ENCODE results near the gene NOC4L.
"Not testable (repeated sequence)": the region's sequence is repeated elsewhere in the genome, so short reads cannot be mapped to it uniquely, and the experiment has no call there.

Gene NOC4L

DNA sequence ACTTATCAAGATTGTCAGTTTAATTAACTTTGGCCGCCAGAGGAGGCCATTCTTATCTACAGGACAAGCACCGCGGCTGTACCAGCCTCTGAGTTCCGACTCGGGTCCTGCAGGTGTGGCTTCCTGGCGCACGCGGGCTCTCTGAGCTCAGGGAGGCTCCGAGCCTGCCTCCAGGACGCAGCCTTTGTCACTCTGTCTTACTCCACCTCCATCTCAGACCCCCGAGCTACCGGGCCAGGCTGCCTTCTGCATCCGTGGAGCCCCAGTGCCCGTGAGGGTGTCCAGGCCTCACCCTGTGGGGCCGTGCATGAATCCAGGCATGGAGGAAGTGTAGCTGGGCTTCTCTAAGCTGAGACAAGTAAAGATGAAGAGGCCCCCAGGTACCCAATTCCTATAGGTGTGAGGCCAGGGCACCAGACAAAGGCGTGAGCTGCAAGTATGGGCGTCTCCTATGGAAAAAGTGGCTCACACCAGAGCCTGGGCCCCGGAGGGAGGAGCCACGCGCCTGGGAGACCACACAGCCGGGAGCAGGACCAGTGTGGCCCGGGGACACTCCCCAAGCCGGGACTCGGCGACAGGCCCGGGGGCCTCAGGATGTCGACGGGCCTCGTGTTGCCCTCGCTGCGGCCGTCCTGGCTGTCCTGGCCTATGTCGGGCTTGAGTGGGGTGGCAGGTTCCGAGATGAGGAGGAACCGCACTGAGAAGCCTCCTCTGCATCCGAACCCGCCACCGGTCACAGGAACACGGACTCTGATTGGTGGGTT, 42.8 kb downstream of the NOC4L start:
- no peak for DNase-seq
- intact Hi-C loops (cut with DNase I) = no loop called here

DNA sequence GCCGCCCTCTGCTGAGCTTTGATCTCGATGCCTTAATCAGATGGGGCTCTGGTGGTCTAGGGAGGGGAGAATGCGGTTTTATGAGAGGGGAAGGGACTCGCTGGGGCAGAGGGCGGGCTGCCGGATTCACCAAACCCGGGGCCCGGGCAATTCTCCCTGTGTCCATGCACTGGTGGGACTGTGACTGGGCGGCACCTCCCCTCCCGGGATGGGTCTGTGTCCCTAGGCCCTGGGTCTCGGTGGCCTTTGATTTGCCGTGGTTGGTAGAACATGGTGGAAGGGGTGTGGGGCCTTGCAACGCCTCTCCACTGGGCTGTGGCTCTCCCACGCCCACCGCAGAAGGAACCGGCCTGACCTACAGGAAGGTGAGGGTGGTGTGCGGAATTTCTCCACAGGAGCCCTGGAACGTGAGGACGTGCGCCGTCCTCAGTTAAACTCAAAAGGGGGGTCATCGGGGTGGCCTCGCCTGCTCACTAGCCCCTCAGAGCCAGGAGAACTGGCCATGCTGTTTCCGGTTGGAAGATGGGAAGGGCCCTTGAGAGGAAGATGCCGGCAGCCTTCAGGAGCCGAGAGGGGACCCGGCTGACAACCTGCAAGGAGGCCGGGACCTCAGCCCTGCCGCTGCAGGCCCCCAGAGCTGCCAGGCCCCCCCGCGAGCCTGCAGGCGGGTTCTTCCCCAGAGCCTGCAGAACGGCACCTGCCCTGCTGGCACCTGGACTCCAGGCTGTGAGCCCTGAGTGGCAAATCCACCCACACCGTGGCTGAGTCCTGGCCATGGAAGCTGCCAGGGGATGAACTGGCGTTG, 43.6 kb downstream of the NOC4L start:
- no peak for DNase-seq

DNA sequence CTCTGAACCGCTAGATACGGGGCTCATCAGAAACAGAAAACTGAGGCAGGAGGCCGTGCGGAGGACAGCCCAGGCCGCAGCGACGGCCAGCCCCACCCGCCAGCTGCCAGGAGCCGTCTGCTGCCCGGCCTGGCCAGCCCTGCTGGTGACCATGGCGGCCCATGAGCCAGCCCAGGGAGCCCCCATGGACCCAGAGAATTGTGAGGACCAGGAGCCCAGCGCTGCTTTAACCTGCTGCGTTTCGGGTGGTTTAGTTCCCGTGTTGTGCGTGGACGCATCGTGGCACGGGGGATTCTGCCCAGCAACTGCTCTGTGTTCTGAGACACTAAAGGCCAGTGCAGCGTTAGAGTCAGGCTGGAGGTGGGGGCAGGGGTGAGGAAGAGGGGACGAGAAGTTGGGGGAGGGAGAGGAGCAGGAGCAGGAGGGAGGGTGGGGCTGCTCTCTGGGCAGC, 44.2 kb downstream of the NOC4L start:
- intact Hi-C loops (cut with DNase I) = no loop called here
- no peak for DNase-seq

More for the DNA sequence above, 43.6 kb downstream of the NOC4L start:
- intact Hi-C loops (cut with DNase I) = no loop called here

DNA sequence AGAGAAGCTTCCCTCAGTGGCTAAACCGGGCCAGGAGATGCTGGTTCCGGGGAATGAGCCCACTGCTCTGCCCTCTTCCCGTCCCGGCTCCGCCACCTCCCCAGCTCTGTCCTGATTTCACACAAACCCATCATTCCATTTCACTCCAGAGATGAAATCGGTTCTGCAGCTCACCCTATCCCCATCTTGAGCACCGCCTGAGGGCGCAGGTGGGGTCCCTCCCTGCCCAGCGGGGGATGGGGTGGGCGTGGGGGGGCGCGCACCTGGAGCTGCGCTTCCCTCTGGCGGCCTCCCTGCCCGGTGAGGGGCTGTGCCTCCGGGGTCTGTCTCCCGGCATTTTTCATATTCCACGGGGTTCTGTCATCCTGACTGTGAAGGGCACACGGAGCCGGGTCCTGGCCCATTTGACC, 44.7 kb downstream of the NOC4L start:
- no peak for DNase-seq

DNA sequence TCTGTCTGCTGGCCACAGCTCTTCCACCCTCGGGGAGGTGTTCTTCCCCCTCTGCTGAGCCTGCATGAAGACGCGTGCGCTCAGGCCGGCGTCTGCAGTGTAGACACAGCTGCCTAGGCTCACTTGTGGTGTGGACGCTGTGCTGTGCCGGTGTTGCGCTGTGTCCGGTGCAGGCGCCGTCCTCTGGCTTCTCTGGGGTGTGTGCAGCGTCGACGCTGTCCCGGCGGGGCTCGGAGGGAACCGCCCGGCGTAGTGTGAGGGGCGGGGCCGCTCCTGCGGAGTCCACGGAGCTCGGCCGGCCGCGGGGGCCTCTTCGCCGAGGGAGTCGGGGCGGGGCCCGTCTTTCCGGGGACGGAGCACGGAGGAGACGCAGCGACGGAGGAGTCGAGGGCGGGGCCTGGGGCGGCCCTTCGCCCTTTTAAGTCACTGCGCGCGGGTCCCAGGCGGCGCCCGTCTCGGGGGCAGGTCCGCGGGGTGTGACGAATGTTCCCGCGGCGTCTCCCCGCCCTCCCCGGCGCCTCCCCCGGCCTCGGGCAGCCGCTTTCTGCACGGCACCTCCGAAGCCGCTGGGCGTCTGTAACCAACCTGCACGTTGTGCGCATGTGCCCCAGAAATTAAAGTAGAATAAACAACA, 45.2 kb downstream of the NOC4L start:
- peak; percentile 33 to 89 (median 73) for DNase-seq
- intact Hi-C loops (cut with DNase I) = no loop called here

More for the DNA sequence above, 44.7 kb downstream of the NOC4L start:
- intact Hi-C loops (cut with DNase I) = no loop called here

DNA sequence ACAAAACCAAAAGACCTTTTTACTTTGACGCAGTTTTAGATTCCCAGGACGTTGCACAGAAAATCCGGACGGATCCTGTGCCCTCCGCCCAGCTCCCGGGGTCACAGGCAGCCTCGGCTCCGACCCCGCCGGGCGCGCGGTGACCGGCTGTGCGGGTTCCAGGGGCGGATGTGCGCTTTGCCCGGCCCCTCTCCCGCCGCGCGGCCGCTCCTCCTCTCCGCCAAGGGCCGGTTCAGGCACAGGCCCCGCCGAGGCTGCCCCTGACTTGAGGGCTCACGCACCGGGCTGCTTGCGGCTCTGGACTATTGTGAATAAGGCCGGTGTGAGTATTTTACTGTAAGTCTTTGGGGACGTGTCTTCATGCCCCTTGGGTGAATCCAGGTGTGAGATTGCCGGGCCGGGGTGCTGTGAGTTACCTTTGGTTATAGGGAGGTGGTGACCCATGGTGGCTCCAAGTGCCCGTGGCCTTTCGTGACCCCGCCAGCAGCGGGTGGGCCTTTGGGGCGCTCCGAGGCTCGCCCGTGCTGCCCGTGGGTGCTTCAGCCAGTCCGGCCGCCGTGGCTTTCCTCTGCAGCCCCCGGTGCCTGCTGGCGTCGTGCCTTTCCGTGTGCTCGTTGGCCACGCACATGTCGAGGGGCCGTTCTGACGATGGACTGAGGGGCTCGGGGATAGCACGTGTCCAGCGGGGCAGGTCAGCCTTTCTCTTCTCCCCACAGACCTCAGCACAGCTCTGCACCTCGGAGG, 45.9 kb downstream of the NOC4L start:
- no peak for DNase-seq
- intact Hi-C loops (cut with DNase I) = no loop called here

DNA sequence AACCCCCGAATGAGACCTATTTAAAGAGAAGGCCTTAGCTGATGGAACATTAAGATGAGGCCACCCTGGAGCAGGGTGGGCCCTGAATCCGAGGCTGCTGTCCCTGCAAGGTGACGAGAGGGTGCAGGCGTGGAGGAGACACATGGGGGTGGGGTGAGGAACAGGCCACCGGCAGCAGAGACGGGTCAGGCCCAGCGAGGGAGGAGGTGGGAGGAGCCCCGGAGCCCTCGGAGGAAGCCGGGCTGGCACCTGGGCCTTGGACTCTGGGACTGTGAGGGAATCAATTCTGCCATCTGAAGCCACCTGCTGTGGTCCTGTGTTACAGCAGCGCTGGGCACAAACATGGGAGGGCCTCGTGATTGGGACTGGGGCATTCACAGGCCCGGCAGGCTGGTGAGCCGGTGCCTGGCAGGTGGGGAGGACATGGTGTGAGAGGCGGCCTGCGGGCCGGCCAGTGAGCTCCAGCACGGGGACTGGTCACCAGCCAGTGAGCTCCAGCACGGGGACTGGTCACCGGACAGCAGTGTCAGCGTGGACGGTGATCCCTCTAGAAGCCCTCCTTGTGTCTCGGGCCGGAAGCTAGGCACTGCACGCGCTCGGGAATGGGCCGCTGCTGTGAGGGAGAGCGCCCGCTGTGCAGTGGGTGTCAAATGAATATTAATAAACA, 46.7 kb downstream of the NOC4L start:
- intact Hi-C loops (cut with DNase I) = no loop called here

DNA sequence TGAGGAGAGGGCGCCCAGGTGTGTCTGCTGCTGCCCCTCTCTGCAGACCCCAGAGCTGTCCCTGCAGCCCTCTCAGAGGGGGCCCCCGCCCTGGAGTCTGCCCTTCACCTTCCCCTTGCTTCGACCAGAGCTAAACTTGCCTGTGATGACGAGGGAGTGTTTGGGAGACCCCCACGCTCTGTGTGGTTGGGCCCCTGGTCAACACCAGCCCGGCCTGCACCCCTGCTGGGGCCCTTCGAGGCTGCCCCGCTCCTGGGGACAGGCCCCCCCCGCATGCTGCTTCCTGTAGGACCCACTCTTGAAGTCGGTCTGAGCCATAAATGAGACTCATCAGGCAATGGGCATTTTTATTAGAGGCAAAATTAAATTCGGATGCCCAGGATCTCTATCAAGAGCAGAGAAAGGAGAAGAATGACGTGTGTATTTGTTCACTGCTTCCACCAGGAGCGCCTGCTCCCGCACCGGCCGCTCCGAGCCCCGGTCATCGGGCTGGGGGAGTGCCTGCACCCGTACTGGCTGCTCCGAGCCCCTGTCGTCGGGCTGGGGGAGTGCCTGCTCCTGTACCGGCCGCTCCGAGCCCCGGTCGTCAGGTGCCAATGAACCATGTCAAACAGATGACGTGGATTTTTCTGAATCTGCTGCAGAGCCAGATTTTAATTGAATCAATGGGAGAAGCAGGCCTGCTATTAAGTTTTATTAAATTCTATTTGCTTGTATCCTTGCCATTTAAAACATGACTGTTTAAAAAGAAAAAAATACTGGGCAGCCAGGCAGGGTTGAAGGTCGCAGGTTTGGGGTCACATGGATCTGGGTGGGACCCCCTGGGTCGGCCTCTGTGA, 47.7 kb downstream of the NOC4L start:
- intact Hi-C loops (cut with DNase I) = no loop called here
- DNase-seq = no peak

More for the DNA sequence above, 46.7 kb downstream of the NOC4L start:
- DNase-seq = no peak

DNA sequence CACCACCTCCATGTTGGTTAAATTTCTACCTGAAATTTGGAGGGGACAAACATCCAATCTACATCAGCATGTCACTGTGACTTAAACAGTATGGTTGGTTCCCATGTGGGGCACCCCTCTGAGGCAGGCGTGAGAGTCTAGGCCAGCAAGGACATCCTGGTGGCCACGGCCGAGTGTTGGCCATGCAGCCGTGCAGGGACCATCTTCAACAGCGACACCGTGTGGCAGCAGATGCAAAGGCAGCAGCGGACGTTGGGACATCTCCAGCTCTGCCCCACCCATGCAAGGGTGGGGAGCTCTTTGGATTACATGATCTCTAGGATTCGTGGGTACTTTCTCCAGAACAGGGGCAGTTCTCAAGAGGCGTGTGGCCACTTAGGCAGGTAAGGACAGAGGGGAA, 49.8 kb downstream of the NOC4L start:
- intact Hi-C loops (cut with DNase I) = no loop called here
- DNase-seq = no peak

DNA sequence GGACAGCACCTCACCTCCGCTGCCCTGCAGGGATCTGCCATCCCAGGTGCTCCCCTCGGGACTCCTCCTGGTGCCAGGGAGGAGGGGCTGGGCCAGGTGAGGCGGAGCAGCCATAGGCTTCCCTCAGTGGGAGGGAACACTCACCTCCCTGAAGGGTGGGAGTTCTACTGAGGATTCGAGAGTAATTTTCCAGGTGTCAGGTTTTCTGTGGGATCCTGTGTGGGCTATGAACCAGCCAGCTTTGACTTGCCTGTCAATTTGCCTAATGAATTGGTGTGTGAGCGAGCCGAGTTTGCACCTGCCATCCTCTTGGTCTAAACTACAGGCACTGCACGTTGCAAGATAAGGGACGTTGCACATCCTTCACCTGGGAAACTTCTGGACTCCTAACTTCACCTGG, 50.3 kb downstream of the NOC4L start:
- peak in 12 of 42 donors; percentile 14 to 65 (median 31) for DNase-seq
- intact Hi-C loops (cut with DNase I) = no loop called here

DNA sequence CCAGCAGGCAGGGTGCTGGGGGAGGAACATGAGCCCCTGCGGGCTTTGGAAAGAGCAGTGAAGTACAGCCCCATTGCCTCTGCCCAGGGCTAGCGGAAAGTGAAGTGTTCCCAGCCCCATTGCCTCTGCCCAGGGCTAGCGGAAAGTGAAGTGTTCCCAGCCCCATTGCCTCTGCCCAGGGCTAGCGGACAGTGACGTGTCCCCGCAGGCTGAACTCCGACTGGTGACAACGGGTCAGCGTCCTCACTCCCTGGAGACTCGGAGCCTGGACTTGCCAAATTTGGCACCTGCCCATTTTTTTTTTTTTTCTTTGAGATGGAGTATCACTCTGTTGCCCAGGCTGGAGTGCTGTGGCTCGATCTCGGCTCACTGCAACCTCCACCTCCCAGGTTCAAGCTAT, 51.0 kb downstream of the NOC4L start:
- DNase-seq; intact Hi-C loops (cut with DNase I): not testable (repeated sequence)

DNA sequence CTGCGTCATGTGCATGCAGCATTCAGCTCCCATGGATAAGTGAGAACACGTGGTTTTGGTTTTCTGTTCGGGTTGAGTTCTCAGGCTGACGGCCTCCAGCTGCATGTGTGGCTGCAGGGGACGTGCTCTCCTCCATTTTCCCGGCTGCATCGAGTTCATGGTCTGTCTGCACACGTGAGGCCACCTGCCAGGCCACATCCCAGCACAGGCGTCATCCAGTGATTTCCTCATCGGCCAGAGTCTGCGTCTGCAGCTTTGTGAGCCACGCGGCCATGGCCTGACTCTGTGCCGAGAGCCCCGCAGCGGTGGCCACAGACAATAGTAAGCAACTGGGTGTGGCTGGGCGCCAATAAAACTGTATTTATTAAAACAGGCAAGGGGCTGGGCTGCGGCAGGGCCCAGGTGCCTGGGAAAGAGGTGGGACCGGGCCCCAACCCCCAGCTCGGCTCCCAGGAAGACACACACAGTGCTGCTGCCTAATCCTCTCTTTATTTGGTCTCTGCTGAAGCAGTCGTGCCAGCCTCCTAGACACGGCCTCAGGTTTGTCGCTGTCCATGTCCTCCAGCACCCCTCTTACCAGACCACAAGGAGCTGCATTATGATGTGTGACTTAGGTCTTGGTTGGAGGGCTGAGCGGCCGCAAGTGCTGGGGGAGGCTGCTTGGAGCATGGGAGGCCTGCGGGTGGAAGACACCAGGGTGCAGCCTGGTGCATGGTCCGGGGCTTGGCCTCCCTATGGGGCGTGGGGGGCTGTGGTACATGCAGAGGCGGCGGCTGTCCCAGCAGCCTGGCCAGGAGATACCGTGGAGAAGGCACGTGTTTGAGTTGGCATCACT, 52.0 kb downstream of the NOC4L start:
- intact Hi-C loops (cut with DNase I) = no loop called here

DNA sequence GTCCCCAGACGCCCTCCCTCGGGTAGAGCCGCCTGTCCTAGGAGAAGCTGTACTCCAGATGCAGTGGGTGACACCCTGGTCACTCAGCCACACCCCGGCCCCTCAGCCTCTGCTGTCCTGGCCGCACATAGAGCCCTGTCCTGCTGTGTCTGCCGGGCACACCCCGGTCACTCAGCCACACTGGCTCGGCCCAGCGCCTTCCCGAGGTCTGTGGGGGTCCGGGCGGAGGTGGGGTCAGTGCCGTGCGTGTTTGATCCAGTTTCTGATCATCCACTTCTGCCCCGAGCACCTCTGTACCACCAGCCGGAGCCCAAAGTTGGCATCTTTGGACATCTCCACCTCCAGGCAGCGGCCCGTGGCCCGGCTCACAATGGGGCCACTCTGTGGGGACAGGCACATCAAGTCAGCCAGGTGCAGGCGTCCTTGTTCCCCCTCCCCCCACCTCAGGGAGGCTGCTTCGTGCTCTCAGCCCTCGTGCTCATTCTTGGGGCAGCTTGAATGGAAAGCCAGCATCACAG, 52.7 kb downstream of the NOC4L start:
- intact Hi-C loops (cut with DNase I) = no loop called here
- DNase-seq = no peak

More for the DNA sequence above, 52.0 kb downstream of the NOC4L start:
- DNase-seq = no peak

DNA sequence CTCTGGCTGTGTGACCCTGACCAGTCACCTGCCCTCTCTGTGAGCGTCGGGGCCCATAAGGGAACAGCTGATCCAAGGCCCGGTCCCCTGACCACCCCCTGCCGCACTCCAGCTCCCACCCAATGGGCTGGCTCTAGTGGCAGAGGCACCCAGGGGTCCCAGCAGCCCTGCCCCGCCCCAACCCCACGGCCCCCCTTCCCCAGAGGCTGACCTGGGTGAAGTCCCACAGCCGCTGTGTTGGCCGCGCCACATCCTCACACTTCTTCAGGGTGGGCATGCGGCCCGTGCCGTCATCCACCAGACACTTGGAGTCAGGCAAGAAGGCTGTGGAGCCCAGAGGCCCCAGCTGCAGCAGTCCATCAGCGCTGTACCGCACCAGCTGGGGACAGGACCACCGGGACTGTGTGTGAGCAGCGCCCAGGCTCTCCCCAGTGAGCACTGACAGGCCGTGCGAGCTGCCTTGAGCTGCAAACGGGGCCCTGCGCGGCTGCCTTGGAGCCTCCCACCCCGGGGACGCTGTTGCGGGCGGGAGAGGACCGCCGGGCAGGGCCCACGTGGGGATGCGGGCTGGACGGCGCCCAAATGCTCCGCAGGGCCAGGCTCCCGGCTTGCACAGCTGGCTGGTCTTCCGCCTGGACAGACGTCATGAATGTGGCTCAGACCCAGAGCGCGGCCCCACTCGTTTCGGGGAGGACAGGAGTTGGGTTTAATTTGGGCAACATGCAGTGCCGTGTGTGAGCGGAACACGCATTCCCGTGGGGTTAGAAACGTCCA, 53.5 kb downstream of the NOC4L start:
- intact Hi-C loops (cut with DNase I) = no loop called here
- DNase-seq = peak in 12 of 42 donors; percentile 19 to 57 (median 34)

DNA sequence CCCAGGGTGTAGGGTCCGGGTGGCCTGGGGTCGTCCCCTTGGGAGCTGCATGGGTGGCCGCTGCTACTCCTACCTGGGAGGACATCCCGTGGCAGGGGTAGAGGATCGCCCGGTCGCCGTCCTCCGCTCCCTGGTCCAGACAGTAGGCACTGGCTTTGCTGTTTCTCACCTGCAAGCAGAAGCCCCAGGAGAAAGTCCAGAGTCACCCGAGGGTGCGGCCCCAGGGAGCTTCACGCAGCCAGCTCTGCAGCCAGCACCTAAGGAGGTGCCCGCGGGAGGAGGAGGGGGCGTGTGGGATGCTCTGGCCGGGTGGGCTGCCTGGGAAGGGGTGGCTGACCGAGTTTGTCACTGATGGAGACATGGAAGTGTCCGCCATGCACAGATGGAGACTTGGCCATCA, 54.8 kb downstream of the NOC4L start:
- intact Hi-C loops (cut with DNase I) = no loop called here
- no peak for DNase-seq
